Astrocyte of the spinal cord (primary cell): ENCODE measurements around the gene PHRF1.

Source experiments
- DNase-seq: peaks from one replicate; pipeline ENCODE4 v3.0.0; 2011; ENCODE audit warnings: low read depth, low spot score
- H3K4me3 ChIP-seq: 2 replicates; pipeline ENCODE4 v1.5.1; 2011; ENCODE audit warnings: low read depth, mild to moderate bottlenecking, low read length, moderate library complexity
- in situ Hi-C: cut with HindIII; loops from 2 replicates; pipeline ENCODE4 v1.10.0; 2017; ENCODE audit warnings: low sequenced_read_pairs
- TF ChIP-seq, protein P1 (sequence below): IDR thresholded peaks from 2 replicates; pipeline ENCODE4 v1.5.1; 2012; ENCODE audit warnings: low read depth, mild to moderate bottlenecking, low read length, inconsistent platforms

PHRF1 gene

DNA sequence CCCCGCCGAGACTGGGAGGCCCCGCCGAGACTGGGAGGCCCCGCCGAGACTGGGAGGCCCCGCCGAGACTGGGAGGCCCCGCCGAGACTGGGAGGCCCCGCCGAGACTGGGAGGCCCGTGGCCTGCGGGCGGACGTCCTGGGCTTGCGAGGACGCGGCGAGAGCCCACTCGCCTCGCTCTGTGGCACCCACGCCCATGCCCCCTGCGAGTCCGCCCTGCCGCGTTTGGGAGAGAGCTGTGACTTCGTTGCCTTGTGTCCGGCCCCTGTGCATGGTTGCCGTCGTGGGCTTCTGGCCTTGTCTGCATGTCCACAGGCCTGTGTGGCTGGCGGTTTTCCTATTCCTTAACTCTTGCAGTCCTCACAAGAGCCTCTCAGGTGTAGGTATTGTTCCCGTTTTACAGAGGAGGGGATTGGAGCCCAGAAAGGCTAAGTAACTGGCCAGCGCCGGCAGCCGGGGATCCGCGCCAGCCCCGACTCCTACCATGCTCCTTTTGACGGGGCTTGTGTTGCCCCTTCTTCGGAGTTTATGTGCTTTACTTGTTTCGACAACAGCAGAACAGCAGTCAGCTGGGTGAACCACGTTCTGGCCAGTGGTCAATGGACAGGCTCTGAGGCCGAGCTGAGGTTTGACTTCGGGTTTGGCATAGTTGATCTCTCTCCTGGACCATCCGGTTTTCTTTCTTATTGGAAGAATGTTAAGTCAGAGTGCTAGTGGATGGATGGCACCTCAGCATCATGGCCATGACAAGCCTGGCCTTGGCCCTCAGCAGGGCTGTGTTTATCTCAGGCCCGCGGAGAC, 741 bp downstream of the PHRF1 start:
- in situ Hi-C loops, result no loop called here
- TF ChIP-seq, protein P1, sequence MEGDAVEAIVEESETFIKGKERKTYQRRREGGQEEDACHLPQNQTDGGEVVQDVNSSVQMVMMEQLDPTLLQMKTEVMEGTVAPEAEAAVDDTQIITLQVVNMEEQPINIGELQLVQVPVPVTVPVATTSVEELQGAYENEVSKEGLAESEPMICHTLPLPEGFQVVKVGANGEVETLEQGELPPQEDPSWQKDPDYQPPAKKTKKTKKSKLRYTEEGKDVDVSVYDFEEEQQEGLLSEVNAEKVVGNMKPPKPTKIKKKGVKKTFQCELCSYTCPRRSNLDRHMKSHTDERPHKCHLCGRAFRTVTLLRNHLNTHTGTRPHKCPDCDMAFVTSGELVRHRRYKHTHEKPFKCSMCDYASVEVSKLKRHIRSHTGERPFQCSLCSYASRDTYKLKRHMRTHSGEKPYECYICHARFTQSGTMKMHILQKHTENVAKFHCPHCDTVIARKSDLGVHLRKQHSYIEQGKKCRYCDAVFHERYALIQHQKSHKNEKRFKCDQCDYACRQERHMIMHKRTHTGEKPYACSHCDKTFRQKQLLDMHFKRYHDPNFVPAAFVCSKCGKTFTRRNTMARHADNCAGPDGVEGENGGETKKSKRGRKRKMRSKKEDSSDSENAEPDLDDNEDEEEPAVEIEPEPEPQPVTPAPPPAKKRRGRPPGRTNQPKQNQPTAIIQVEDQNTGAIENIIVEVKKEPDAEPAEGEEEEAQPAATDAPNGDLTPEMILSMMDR, result no peak
- H3K4me3 ChIP-seq, result peak overlapping the region; percentile 80
- DNase-seq, result no peak

DNA sequence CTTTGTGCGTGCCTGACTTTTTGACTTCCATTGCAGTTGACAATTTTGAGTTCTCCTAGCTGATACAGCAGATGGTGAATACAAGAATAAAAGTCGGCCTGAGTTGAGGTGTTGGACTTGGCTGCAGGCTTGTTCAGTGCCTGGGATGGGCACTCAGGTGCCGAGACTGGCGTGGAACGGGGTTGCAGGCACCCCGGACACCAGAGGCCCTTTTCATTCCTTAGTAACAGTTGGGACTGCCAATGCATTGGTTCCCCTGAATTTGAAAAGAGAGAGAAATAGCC, 1.3 kb downstream of the PHRF1 start:
- in situ Hi-C loops, result no loop called here
- H3K4me3 ChIP-seq, result peak overlapping the region; percentile 80
- DNase-seq, result no peak
- TF ChIP-seq, protein P1, result no peak

GRCh38 chr11:578276-579035, 2.2 kb downstream of the PHRF1 start:
- in situ Hi-C loops, result no loop called here
- no peak overlapping the region for H3K4me3 ChIP-seq
- TF ChIP-seq, protein P1, result no peak
- no peak for DNase-seq

DNA sequence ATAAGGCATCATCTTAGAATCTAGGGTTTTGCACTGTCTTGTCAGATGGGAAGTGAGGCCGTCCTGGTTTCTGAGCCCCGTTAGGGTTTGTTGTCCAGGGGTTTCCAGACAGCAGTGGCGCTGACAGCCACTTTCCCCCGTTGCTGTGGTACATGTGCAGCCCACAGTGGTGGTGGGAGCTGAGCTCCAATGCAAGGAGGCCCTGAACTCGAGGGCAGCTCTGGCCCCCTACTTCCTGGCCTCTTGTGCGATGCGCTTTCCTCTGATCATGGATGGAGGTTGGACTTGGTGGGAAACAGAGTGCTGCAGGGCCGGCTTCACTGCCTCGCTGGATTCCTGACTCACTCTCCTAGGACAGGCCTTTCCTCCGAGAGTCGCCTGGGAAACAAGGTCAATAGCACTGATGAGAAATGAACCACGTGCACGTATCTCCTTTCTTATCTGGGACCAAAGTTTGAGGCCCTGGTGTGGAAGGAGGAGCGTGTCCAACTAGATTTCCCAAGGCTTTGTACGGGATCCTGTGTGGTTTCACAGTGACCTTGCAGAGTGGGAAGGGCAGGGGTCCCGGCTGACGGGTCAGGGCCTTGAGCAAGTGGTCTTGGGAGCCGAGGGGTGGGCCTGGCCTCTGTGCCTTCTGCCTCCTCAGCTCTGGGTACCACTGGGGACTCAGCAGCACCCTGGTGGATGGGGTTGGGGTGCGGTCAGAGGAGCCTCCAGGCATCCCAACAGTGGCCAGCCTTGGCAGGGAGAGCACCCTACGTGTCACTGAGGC, 3.7 kb downstream of the PHRF1 start:
- no peak overlapping the region for H3K4me3 ChIP-seq
- DNase-seq, result peak; percentile 35
- TF ChIP-seq, protein P1, result no peak
- in situ Hi-C loops, result no loop called here

- DNase-seq, result no peak
- in situ Hi-C loops, result no loop called here
- no peak overlapping the region for H3K4me3 ChIP-seq
- TF ChIP-seq, protein P1, result no peak
Measured at GRCh38 chr11:581342-581741, 5.1 kb downstream of the PHRF1 start.

GRCh38 chr11:581752-582151, 5.5 kb downstream of the PHRF1 start:
- H3K4me3 ChIP-seq, result no peak overlapping the region
- no peak for DNase-seq
- in situ Hi-C loops, result no loop called here
- TF ChIP-seq, protein P1, result no peak
